Large intestine (tissue), 3 donors: ENCODE data around the gene SYT17. TPM values are rescaled to one million over a fixed set of nuclear protein-coding genes. Genes with fewer than 3 reads are reported as not detected.

Experiments used
- DNase-seq, 2 donors: peaks; one replicate each; pipeline versions ENCODE4 v3.0.0 to v3.0.0-alpha.2; 2013
- H3K27ac ChIP-seq: one replicate; pipeline ENCODE4 v1.5.1; 2013; ENCODE audit warnings: low read length
- H3K27me3 ChIP-seq: 2 replicates; pipeline ENCODE4 v1.6.1; 2013; ENCODE audit warnings: low read length; ENCODE audit not compliant: control insufficient read depth, insufficient read depth
- H3K36me3 ChIP-seq: 2 replicates; pipeline ENCODE4 v1.6.1; 2013; ENCODE audit warnings: low read length; ENCODE audit not compliant: control insufficient read depth, insufficient read depth
- H3K4me1 ChIP-seq: one replicate; pipeline ENCODE4 v1.6.1; 2013; ENCODE audit warnings: low read length; ENCODE audit not compliant: control insufficient read depth, insufficient read depth
- H3K4me3 ChIP-seq: one replicate; pipeline ENCODE4 v1.5.1; 2013; ENCODE audit warnings: low read length
- H3K9me3 ChIP-seq: one replicate; pipeline ENCODE4 v1.6.1; 2013; ENCODE audit warnings: mild to moderate bottlenecking, low read depth, low read length, moderate library complexity; ENCODE audit not compliant: control insufficient read depth
- WGBS: methylation state at CpG from one replicate; pipeline ENCODE4 v1.1.5; 2013; ENCODE audit warnings: low lambda C conversion rate; ENCODE audit not compliant: insufficient coverage; 5-methylcytosine and 5-hydroxymethylcytosine counted together
- polyA plus RNA-seq: library from polyadenylated mRNA; unstranded; fragments of 120-200 nt; gene quantifications from one replicate; pipeline ENCODE4 v1.2.1, GENCODE V29; 2013

Gene SYT17
- polyA plus RNA-seq, 1 donor = 8.2 TPM

DNA sequence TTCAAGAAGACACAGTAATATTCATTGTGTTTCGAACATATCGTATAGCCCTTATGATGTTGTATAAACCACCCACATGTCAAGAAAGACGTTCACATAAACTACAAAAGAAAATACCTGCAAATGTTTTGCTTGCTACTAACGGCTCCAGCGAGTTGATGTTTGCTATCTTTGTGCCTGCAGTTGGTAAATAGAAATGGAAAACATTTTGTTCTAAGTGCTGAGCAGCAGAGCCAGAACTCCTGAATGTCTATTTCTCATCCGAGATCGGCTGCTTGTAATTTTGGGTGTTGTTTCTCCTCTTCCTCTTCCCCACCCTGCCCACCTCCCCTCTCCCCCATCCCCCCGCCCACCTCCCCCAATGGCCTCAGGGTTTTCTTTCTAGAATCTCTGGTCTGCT, 5.0 kb downstream of the SYT17 start:
- H3K4me1 ChIP-seq = peaks cover 5% of the 10 kb centered on the region
- peaks cover 3% of the 10 kb centered on the region for H3K27me3 ChIP-seq
- no peak for DNase-seq
- H3K9me3 ChIP-seq = no peaks in the 10 kb centered on the region
- H3K27ac ChIP-seq = no peak overlapping the region
- no peak overlapping the region for H3K4me3 ChIP-seq
- H3K36me3 ChIP-seq = peaks cover 3% of the 10 kb centered on the region
- 100% methylated on average over 2 of the region's 8 CpGs for WGBS

DNA sequence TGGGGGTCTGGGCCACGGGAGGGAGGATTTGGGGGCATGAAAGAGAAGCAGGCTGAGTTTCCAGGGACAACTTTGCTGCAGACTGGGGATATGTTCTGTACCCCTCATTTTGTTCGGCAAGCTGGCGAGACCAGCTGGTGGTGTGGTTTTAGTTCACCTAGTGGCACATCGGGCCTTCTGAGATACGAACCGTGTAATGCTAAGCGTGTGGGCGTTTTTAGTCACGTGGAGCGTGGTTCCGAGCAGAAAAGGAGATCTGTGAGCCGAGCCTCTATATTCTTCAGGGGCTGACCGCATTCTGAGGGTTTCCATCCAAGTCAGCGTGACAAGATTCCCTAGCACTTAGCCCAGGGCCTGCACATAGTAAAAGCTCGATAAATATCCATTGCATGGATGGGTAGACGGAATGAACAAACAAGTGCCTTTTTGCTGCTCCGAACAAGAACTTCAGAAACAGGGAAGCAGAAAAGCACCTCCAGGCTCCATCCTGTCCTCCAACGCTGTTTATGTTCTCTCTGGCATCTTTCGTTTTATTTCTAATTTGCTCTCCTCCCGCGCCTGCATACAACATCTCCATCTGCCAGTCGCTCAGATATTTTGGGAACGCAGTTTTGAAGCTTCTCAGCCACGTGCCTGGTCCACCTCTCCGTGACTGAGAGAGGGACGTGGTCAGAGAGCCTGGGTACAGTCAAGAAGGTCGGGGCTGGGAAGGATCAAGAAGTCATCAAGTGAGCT, 5.8 kb downstream of the SYT17 start:
- WGBS = 89% methylated on average over 7 of the region's 27 CpGs

DNA sequence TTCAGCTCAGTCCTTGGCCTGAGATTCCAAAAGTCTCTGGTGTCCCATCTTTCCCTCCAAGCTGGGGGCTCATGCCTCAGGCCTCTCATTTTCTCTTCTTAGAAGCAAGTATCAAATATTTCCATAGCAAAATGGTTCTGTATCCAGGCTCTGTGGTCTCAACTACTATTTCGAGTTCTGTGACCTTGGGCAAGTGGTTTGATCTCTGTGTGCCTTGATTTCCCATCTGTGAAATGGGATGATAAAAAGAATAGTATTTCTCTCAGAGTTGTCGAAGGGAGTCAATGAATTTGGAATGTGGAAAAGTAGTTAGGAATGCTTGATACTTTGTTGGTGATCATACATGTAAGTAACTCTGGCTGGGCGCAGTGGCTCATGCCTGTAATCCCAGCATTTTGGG, 6.4 kb downstream of the SYT17 start:
- H3K27ac ChIP-seq = no peak overlapping the region
- 100% methylated on average over 1 of the region's 3 CpGs for WGBS
- H3K4me3 ChIP-seq = no peak overlapping the region
- H3K36me3 ChIP-seq = peaks cover 3% of the 10 kb centered on the region
- no peaks in the 10 kb centered on the region for H3K27me3 ChIP-seq
- DNase-seq = no peak
- no peaks in the 10 kb centered on the region for H3K9me3 ChIP-seq
- H3K4me1 ChIP-seq = peaks cover 2% of the 10 kb centered on the region

More for the DNA sequence above, 5.8 kb downstream of the SYT17 start:
- Histone ChIP-seq H3K4me3 (no peak overlapping the region), H3K27me3 (no peaks in the 10 kb centered on the region), H3K4me1 (peaks cover 5% of the 10 kb centered on the region), H3K27ac (no peak overlapping the region), H3K9me3 (no peaks in the 10 kb centered on the region), H3K36me3 (peaks cover 3% of the 10 kb centered on the region)
- no peak for DNase-seq

DNA sequence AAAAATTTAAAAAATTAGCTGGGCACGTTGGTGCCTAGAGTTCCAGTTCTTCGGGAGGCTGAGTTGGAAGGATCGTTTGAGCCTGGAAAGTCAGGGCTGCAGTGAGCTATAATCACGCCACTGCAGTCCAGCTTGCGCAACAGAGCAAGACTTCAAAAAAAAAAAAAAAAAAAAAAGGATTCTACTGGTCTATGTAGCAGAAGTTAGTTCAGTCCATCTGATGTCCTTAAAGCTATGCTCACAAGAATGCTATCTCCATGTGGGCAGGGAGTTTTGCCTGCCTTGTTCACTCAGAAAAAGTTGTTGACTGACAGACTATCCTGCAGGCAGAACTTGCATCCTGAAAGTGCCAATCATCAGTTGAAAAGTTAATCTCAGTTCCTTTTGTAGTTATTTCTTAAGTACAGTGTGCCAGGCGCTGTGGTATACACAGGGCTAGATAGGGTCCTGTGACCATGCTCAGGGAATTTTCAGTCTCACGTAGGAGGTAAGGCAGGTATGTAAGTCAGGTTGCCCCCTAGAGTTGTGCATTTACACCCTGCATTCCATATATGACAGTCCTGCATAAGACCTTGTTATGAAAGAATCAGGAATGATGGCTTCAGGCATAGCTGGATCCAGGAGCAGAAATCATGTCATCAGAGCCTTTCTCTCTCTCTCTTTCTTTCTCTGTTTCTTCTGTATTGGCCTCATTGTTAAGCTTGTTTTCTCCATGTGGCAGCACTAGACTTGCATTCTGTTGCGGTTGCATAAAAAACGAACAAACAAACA, 7.6 kb downstream of the SYT17 start:
- H3K4me3 ChIP-seq = no peak overlapping the region
- H3K27ac ChIP-seq = no peak overlapping the region
- no peaks in the 10 kb centered on the region for H3K9me3 ChIP-seq
- 63% methylated on average over 3 of the region's 9 CpGs for WGBS
- H3K4me1 ChIP-seq = no peaks in the 10 kb centered on the region
- peaks cover 3% of the 10 kb centered on the region for H3K36me3 ChIP-seq
- DNase-seq = peak; percentile 19 to 41
- no peaks in the 10 kb centered on the region for H3K27me3 ChIP-seq

DNA sequence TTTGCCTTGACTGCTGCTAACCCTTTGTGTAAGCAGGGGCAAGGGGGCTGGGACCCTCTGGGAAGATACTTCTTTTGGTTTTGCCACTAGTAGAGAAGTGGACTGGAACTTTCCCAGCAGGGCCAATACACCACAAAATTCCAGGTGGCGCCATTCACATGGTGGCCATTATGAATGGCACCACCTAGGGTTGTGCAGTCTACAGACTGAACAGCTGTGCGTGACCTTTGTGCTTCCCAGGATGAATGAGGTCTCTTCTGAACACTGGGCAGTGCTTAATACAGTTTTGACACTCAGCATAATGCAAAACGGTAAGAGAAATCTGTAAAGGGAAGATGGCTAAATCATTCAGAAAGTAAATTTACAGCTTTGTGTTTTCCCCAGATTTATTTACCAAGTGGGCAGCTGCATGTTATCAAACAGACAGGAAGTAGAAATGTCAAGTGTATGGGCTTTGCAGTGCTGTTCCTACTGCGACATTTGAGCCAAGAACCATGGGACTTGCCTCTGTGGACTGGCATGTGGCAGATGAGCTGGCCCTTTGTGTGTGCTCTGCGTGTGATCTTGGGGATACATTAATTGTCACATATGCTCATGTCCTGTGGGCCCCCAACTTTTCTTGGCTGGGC, 9.2 kb downstream of the SYT17 start:
- H3K4me3 ChIP-seq = no peak overlapping the region
- no peaks in the 10 kb centered on the region for H3K27me3 ChIP-seq
- no peak overlapping the region for H3K27ac ChIP-seq
- H3K36me3 ChIP-seq = peaks cover 8% of the 10 kb centered on the region
- no peaks in the 10 kb centered on the region for H3K4me1 ChIP-seq
- DNase-seq = no peak
- no peaks in the 10 kb centered on the region for H3K9me3 ChIP-seq
- WGBS = no CpG with 5 or more reads among the region's 5 CpGs

DNA sequence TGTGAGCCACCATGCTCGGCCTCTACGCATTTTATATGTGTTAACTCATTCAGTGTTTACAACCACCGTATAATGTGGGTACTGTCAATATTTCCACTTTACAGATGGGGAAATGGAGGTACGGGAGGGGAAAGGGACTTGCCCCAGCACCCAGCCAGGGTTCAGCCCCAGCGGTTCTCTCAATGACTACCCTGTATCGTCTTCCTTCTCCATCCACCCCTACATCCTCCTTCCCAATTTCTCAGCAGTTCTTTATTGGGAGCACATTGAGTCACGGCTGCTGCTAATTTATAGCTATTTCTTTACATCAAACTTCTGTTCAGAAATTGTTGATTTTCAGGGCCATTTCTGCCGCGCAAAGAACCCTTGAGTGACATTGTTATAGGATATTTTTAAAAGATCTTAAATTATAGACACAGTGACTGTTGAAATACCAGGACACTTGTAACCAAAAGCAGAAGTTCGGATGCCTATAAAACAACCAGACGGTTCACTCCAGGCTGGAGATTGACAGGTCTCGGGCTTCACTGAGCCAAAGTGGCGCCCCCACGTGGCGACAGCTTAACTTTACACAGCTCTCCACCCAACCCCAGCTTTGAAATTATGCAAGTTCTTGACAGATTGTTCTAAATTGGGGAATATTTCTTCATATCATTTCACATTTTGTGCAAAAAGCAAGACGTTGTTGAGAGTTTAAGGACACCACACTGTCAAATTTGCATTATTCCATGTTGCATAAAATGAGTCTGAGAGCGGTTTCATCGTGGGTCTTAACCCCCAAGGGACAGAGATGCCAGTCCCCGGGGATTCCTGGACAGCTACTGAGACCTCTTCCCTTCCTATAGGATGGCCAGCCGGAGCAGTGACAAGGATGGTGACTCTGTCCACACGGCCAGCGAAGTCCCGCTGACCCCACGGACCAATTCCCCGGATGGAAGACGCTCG, 11.8 kb downstream of the SYT17 start:
- no peak overlapping the region for H3K4me3 ChIP-seq
- H3K27me3 ChIP-seq = no peaks in the 10 kb centered on the region
- DNase-seq = peak; percentile 29 to 36
- H3K4me1 ChIP-seq = no peaks in the 10 kb centered on the region
- no peaks in the 10 kb centered on the region for H3K9me3 ChIP-seq
- H3K27ac ChIP-seq = no peak overlapping the region
- 75% methylated on average over 2 of the region's 27 CpGs for WGBS
- peaks cover 5% of the 10 kb centered on the region for H3K36me3 ChIP-seq

DNA sequence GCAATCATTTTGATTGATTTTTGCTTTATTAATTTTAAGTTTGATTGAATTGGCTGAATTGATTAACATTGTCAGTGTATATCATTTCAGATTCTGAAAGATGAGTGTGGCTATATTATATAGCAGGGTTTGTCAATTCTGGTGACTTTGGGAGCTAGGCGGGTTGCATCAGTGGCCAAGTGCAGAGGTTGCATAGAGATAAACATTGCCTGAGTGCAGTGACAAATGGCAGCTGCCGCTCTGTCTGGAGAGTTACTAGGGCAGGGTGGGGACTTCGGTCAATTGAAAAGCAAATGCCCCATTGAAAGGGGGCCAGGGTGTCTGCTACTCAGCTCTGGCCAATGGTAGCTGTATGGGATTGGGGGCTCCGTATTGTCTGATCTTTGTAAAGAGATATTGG, 12.7 kb downstream of the SYT17 start:
- no peaks in the 10 kb centered on the region for H3K9me3 ChIP-seq
- no peak for DNase-seq
- no peak overlapping the region for H3K4me3 ChIP-seq
- no CpG with 5 or more reads among the region's 4 CpGs for WGBS
- no peaks in the 10 kb centered on the region for H3K27me3 ChIP-seq
- H3K36me3 ChIP-seq = peaks cover 5% of the 10 kb centered on the region
- H3K27ac ChIP-seq = no peak overlapping the region
- H3K4me1 ChIP-seq = no peaks in the 10 kb centered on the region

DNA sequence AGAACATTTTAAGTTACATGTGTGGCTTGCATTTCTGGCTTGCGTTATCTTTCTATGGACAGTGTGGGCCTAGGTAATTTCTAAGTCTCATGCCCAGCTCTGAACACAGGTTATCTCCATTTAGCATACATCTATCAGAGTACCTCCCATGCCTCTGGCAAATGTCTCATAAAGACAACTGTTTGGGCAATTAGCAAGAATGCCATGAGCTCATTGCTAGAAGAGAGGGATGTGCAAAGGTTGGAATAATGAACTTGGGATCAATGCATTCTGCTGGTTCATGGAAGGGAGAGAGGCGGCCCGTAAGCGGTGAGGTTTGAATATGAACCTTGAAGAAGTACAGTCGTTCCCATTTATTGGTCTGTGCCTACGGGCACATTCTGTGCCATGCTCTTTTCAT, 14.4 kb downstream of the SYT17 start:
- no peak for DNase-seq
- H3K4me3 ChIP-seq = no peak overlapping the region
- WGBS = no CpG with 5 or more reads among the region's 6 CpGs
- no peaks in the 10 kb centered on the region for H3K4me1 ChIP-seq
- peaks cover 5% of the 10 kb centered on the region for H3K36me3 ChIP-seq
- no peak overlapping the region for H3K27ac ChIP-seq
- H3K9me3 ChIP-seq = no peaks in the 10 kb centered on the region
- H3K27me3 ChIP-seq = no peaks in the 10 kb centered on the region

DNA sequence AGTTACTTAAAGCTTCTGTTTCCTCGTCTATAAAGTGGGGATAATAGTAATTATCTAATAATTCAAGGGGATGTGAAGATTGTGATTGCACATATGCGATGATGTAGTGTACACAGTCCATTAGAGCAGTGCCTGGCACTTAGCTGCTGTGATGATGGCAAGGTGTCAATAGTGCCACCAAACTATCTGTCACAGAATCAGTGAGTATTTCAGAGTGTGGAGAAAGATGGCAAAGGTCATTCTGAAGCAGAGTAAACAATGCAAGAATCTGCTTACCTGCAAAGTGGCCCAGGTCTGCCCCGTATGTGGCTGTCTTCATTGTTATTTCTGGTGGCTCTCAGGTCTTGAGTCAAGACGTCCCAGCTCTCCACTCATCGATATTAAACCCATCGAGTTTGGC, 15.1 kb downstream of the SYT17 start:
- H3K9me3 ChIP-seq = no peaks in the 10 kb centered on the region
- H3K4me1 ChIP-seq = no peaks in the 10 kb centered on the region
- H3K27me3 ChIP-seq = no peaks in the 10 kb centered on the region
- no peak for DNase-seq
- H3K27ac ChIP-seq = no peak overlapping the region
- H3K4me3 ChIP-seq = no peak overlapping the region
- 42% methylated on average over 2 of the region's 6 CpGs for WGBS
- peaks cover 5% of the 10 kb centered on the region for H3K36me3 ChIP-seq
